ENCODE data around the gene THSD4. TPM values are rescaled to one million over a fixed set of nuclear protein-coding genes. Genes with fewer than 3 reads are reported as not detected.
"Not testable (repeated sequence)": the region's sequence is repeated elsewhere in the genome, so short reads cannot be mapped to it uniquely, and the experiment has no call there.

The THSD4 gene
- total RNA-seq, 1 experiment from 2014 or later: 21.7 TPM

GRCh38 chr15:71312194-71312708 is 197.0 kb downstream of the THSD4 start:
- no peak for DNase-seq (ENCODE audit: extremely low read depth, low read depth)

- DNase-seq (ENCODE audit: extremely low read depth, low read depth): no peak
Measured at GRCh38 chr15:71312731-71313460, 197.6 kb downstream of the THSD4 start.

GRCh38 chr15:71313806-71314205 is 198.5 kb downstream of the THSD4 start:
- no peak for DNase-seq (ENCODE audit: extremely low read depth, low read depth)

DNA sequence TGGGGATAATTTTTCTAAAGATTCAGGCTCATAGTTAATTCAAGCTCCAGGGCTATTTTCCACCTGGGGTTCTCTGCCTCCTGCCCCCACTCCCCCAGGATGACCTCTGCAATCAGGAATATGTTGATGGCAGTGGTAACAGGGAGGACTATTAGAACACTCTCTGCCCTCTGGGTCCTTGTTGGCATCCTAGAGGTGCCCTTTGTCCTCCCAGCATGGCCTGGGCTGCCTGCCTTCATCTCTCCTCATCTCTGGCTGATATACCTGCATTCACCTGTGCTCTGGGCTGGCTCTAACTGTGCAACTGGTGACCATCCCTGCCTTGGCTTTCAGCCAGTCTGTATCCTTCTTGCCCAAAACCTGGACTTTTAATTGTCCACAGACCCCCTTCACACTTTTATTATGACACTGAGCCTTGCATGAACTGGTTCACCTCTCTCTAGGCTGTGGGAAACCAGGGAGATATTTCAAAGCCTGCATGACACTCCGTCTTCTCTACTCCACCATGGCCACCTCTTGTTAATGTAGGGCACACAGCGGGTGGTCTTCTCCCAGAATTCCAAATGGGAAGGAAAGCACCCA is 199.8 kb downstream of the THSD4 start:
- no peak for DNase-seq (ENCODE audit: extremely low read depth, low read depth)

DNA sequence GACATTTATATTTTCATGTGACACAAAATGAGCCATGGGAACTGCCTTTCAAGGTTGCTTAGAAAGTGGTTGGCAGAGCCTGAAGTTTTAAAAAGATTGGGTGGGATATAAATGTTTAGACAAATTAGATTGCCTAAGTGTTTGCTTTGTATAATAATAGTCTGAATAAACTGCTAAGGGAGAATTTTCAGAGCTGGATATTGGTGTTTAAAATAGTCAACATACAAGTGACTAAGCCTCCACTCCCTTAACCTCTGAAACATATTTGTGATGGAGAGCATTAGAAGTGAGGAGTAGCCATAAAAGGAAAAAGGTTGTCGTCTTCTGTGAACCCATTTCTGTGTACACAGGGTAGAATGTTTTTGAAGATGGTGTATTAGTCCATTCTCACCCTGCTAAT is 201.6 kb downstream of the THSD4 start:
- no peak for DNase-seq (ENCODE audit: extremely low read depth, low read depth)

- not testable (repeated sequence) for DNase-seq (ENCODE audit: extremely low read depth, low read depth)
Measured at GRCh38 chr15:71319424-71319823, 204.2 kb downstream of the THSD4 start.

DNA sequence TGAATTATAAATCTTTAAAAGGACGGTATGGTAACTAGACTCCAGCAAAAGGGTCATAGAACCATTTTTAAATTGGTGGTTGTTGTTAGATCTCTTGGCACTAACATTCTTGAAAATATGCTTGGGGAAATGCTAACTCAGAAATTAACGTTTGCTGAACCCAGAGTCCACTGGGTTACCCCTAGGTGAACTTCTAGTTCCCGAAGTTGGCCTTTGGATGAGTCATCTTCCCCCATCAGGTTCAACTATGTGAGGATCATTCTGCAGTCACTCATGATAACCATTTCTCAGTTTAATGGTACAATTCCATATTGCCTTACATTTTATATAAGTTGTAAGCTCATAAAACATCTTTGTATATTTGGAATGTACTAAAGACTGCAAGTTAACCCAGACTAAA is 204.7 kb downstream of the THSD4 start:
- no peak for DNase-seq (ENCODE audit: extremely low read depth, low read depth)

GRCh38 chr15:71323082-71323481 is 207.8 kb downstream of the THSD4 start:
- DNase-seq (ENCODE audit: extremely low read depth, low read depth): no peak

DNA sequence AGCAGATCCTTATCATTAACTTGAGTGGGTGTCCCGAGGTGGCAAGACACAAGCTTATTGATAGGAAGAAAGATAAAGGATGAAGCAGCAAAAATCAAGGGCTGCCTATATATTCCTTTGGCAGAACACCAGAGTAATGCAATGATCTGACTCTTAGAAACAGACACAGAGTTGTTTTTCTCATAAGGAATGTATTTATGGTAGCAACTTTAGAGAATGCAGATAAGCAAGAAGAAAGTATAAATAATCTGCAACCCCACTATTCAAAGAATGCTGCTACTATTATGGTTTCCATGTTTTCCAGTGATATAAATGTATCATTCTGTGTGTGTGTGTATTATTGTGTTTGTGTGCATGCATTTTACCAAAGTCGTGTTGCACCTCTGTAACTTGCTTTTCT is 208.3 kb downstream of the THSD4 start:
- DNase-seq (ENCODE audit: extremely low read depth, low read depth): no peak

GRCh38 chr15:71325481-71325880 is 210.2 kb downstream of the THSD4 start:
- no peak for DNase-seq (ENCODE audit: extremely low read depth, low read depth)

- no peak for DNase-seq (ENCODE audit: extremely low read depth, low read depth)
Measured at GRCh38 chr15:71328453-71328852, 213.2 kb downstream of the THSD4 start.

DNA sequence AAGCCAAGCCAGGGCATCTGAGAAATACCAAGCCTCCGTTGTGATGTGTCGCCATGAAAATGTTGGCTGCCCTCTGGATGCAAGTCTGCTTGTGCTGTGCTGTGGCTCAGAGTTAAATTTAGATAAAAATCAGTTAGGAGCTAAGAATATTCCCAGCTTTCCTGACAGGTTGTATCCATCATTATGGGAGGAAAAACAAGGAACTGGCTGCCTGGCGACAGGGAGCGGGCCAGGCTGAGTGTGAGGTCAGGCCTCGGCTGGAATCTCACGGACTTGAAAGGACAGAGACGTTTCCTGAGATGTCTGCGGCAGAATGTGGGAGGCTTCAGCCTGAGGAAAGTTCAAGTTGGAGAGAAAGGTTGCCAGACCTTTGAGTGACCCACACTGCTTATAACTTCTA is 213.8 kb downstream of the THSD4 start:
- no peak for DNase-seq (ENCODE audit: extremely low read depth, low read depth)

GRCh38 chr15:71329497-71330260 is 214.4 kb downstream of the THSD4 start:
- no peak for DNase-seq (ENCODE audit: extremely low read depth, low read depth)

- no peak for DNase-seq (ENCODE audit: extremely low read depth, low read depth)
Measured at GRCh38 chr15:71330638-71331162, 215.4 kb downstream of the THSD4 start.

GRCh38 chr15:71331173-71331572 is 215.9 kb downstream of the THSD4 start:
- DNase-seq (ENCODE audit: extremely low read depth, low read depth): no peak

DNA sequence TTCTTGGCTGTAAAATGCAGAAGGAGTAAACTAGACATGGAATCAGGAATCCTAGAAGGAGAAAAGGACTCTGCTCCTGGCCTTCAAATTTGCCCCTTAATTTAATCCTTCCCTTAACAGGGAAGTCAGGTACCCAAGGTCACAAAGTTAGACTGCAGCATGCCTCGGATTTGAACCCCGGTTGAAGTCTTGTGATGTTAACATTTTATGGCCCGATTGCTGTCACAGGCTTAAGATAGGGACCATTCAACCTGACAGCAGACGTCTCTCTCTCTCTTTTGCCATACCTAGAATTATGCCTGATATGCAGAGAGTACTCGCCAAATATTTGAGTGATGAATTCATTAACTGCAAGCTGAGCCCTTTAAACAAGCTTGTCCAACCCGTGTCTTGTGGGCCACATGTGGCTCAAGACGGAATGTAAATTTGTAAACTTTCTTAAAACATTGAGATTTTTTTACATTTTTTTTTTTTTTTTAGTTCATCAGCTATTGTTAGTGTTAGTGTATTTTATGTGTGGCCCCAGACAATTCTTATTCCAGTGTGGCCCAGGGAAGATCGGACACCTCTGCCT is 217.2 kb downstream of the THSD4 start:
- DNase-seq (ENCODE audit: extremely low read depth, low read depth): no peak

DNA sequence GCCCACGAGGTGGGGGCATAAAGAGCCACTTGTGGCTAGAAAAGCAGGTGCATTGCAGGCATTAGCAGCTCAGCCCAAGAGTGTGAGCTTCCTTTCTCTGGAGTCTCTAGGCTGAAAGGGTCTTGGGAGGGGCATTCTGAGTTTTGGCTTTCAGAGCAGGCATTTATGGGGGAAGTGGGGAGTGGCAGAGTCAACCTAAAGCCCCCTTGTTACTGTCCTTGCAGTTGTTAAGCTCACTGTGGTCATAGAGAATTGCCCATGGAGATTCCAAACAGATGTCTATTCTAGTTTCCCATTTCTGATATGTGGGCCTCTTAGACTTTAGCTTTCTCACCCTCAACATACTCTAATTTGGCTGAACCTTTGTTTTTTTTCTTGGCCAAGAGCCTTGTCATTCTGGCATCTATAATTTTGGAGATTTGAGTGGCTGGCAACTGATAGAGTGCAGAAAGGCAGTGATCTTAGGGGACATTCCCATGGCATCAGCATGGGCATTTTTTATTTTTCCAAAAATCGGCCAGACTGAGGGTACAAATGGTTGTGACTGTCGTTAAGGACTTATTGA is 217.9 kb downstream of the THSD4 start:
- DNase-seq (ENCODE audit: extremely low read depth, low read depth): no peak

DNA sequence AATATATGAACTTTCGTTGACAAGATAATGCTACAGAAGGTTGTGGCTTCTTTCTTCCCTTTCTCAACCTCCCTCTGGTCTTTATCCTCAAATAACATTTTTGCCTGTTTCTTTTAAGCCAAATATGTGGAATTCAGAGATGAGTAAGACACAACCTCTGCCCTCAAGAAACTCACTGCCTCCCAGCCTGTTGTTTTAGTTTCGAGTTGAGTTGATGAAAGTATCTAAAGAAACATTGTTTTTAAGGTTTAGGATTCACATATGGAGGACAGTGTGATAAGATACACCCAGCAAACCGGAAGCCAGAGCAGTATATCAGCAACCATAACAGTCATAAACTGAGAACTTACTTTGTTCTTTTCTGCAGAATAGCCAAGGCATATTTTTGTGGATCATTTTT is 218.6 kb downstream of the THSD4 start:
- no peak for DNase-seq (ENCODE audit: extremely low read depth, low read depth)

DNA sequence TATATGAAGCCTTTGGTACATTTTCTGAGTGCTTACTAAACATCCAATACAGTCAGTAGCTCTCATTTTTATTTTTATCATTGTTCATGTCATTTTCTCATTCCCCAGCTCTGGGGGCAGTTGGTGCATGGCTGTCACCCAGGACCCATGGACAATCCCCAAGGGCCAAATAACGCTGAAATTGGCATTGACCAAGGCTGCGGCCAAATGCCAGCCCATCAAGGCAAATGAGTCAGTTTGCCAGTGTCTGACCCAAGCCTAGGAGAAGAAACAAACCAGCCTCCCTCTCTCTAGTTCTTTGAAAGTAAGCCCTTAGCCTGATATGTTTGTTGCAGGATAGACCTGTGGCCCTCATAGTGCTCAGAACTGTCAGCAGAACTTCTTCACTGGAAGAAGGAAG is 219.2 kb downstream of the THSD4 start:
- no peak for DNase-seq (ENCODE audit: extremely low read depth, low read depth)

DNA sequence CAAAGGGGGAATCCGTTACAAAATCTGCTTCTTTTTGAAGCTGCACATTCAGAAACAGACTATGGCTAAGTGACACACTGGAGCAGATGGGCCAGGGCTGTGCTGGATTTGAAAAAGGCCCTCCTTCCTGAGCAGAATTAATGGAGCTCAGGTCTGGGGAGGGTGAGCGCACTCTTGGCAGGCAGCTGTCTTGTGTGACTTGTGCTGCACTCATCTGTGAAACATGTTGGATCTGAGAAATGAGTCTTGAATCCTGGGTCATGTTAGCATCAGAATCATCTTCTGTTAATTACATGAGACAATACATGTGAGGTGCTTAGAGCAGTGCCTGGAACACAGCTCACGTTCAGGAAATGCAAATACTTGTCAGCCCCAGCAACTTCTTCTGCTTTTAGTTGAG is 219.6 kb downstream of the THSD4 start:
- DNase-seq (ENCODE audit: extremely low read depth, low read depth): no peak

DNA sequence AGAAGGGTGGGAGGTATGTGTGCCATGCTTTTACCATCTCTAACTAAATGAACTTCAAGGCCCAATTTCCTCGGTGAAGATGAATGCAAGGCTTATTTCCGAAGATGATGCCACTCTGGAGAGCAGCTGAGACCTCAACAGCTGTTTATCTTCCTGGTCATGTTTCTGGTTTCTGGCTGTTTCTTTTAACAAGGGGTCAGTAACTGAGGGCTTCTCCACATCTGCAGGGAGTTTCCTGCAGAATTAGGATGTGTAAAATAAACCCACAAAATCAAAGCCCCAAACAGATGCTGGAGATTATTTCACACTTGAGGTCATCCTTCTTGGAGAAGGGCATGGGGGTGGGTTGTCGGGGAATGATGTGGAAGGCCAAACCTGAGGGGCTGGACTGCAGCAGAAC is 220.3 kb downstream of the THSD4 start:
- DNase-seq (ENCODE audit: extremely low read depth, low read depth): no peak

Data from NCI-H460 (cell line).